Activated naive CD8-positive, alpha-beta T cell (primary cell): ENCODE data around the gene MRS2.
"Not testable (repeated sequence)": the region's sequence is repeated elsewhere in the genome, so short reads cannot be mapped to it uniquely, and the experiment has no call there.

Experiments used
- H3K27ac Mint-ChIP-seq: one replicate; pipeline ENCODE4 v1.8.0; 2021; ENCODE audit warnings: mixed read lengths
- H3K27me3 Mint-ChIP-seq: one replicate; pipeline ENCODE4 v1.8.0; 2021; ENCODE audit warnings: mixed read lengths
- H3K36me3 Mint-ChIP-seq: one replicate; pipeline ENCODE4 v1.8.0; 2021; ENCODE audit warnings: mixed read lengths
- H3K4me1 Mint-ChIP-seq: one replicate; pipeline ENCODE4 v1.8.0; 2021; ENCODE audit warnings: low read depth, mixed read lengths
- H3K4me3 Mint-ChIP-seq: one replicate; pipeline ENCODE4 v1.8.0; 2021; ENCODE audit warnings: mild to moderate bottlenecking, mixed read lengths
- H3K9me3 Mint-ChIP-seq: one replicate; pipeline ENCODE4 v1.8.0; 2021; ENCODE audit warnings: low read depth, mixed read lengths

MRS2 gene

DNA sequence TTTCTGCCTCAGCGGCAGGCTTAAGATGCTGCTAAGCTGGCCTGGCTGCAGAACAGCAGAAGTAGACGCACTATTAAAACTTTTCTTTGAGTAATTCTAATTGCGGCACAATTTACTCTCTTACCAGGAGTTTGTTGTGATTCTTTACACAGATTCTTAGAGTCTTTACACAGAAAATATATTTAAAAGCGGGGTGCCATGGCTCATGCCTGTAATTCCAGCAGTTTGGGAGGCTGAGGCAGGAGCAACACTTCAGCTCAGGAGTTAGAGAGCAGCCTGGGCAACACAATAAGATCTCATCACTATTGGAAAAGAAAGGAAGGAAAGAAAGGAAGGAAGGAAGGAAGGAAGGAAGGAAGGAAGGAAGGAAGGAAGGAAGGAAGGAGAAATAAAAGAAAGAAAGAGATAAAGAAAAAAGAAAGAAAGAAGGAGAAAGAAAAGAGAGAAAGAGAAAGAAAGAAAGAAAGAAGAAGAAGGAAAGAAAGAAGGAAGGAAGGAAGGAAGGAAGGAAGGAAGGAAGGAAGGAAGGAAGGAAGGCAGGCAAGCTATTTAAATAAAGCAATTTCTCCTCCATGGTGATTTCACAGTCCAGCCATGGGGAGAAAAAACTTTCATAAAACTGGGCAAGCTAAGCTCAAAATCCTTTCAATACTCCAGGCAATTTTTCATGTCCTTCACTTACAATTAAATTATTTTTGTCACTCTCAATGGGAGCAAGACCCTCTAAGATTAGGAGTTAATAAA, 21.1 kb upstream of the MRS2 start:
- H3K4me3 Mint-ChIP-seq: no peak overlapping the region
- peaks cover 4% of the 10 kb centered on the region for H3K27me3 Mint-ChIP-seq
- no peaks in the 10 kb centered on the region for H3K36me3 Mint-ChIP-seq
- H3K27ac Mint-ChIP-seq: no peak overlapping the region
- no peaks in the 10 kb centered on the region for H3K4me1 Mint-ChIP-seq
- no peaks in the 10 kb centered on the region for H3K9me3 Mint-ChIP-seq

DNA sequence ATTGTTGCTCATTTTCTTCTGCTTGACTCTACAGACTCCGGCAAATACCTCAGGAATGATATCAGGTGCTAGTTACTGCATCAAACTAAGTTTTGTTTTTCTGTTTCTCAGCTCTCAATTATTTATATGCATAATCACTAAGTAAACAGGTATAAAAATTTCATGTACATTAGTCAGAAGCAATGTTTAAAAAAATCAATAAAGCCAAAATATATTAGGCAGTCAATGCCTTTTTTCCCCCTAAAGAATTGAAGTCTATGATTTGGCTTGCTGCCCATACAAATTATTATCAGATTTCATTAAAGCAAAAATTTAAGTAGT, 20.6 kb upstream of the MRS2 start:
- no peak overlapping the region for H3K27ac Mint-ChIP-seq
- no peaks in the 10 kb centered on the region for H3K4me1 Mint-ChIP-seq
- no peaks in the 10 kb centered on the region for H3K9me3 Mint-ChIP-seq
- peaks cover 4% of the 10 kb centered on the region for H3K27me3 Mint-ChIP-seq
- H3K4me3 Mint-ChIP-seq: no peak overlapping the region
- no peaks in the 10 kb centered on the region for H3K36me3 Mint-ChIP-seq

DNA sequence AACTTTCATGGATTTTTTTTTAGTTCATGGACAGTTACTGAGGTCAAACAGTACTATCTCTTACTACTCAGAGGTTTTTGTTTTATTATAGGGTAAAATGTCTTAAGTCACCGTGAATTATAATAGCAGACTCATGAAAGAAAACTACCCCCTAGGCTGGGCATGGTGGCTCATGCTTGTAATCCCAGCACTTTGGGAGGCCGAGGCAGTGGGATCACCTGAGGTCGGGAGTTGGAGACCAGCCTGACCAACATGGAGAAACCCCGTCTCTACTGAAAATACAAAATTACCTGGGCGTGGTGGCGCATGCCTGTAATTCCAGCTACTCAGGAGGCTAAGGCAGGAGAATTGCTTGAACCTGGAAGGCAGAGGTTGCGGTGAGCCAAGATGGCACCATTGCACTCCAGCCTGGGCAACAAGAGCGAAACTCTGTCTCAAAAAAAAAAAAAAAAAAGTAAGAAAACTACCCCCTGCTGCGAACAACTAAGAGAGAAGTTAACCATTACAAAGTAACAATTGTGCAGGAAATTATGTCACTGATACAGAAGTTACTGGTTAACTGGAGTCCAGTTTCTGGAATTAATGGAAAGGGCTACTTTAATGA, 19.7 kb upstream of the MRS2 start:
- not testable (repeated sequence) for H3K9me3 Mint-ChIP-seq, H3K4me3 Mint-ChIP-seq, H3K27me3 Mint-ChIP-seq, H3K27ac Mint-ChIP-seq, H3K4me1 Mint-ChIP-seq, H3K36me3 Mint-ChIP-seq

DNA sequence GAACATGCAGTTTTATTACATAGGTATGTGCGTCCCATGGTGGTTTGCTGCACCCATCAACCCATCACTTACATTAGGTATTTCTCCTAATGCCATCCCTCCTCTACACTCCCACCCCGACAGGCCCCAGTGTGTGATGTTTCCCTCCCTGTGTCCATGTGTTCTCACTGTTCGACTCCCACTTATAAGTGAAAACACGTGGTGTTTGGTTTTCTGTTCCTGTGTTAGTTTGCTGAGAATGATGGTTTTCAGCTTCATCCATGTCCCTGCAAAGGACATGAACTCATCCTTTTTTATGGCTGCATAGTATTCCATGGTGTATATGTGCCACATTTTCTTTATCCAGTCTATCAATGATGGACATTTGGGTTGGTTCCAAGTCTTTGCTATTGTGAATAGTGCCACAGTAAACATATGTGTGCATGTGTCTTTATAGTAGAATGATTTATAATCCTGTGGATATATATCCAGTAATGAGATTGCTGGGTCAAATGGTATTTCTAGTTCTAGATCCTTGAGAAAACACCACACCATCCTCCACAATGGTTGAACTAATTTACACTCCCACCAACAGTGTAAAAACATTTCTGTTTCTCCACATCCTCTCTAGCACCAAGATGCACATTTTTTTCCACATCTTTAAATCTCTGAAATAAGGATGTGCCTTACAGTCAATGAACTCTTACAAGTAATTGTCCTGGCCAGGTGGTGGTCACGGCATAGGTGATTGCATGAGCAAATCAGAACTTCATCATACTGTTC, 18.2 kb upstream of the MRS2 start:
- H3K27ac Mint-ChIP-seq, H3K9me3 Mint-ChIP-seq, H3K4me3 Mint-ChIP-seq, H3K27me3 Mint-ChIP-seq, H3K36me3 Mint-ChIP-seq, H3K4me1 Mint-ChIP-seq: not testable (repeated sequence)

DNA sequence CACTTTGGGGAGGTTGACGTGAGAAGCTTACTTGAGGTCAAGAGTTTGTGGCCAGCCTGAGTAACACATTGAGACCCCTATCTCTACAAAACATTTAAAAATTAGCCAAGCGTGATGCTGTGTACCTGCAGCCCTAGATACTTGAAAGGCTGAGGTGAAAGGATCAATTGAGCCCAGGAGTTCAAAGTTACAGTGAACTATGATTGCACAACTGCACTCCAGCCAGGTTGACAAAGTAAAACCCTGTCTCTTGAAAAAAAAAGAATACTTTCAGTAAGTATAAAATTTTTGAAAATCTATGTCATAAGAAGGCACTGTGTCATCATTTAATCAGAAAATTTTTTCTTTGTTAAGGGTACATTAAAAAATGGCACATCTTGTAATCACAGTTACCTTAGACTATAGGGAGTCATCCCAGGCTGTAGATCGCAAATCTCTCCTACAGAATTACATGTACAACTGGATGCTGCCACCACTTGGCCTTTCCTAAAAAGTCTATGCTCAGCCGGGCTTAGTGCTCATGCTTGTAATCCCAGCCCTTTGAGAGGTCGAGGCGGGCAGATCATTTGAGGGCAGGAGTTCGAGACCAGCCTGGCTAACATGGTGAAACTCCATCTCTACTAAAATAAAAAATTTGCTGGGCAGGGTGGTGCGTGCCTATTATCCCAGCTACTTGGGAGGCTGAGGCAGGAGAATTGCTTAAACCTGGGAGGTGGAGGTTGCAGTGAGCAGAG, 17.0 kb upstream of the MRS2 start:
- Mint-ChIP-seq H3K9me3 (no peaks in the 10 kb centered on the region), H3K4me3 (no peak overlapping the region), H3K36me3 (no peaks in the 10 kb centered on the region), H3K27ac (no peak overlapping the region), H3K27me3 (peaks cover 10% of the 10 kb centered on the region), H3K4me1 (no peaks in the 10 kb centered on the region)

DNA sequence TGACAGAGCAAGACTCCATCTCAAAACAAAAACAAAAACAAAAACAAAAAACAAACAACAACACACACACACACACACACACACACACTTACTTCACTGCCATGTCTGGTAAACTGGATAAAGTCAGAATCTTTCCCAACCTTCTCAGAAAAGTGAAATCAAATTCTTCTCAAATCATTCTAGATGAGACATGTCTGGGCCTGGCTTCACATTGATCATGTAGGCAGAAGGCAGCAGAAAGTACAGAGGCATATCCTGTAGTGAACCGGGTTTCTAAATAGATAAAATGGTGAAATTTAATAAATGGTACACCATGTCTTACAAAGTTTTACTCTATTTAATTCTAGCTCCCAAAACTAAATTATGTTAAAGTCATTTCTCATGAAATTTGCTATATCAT, 14.9 kb upstream of the MRS2 start:
- no peak overlapping the region for H3K4me3 Mint-ChIP-seq
- no peaks in the 10 kb centered on the region for H3K4me1 Mint-ChIP-seq
- peaks cover 10% of the 10 kb centered on the region for H3K27me3 Mint-ChIP-seq
- no peaks in the 10 kb centered on the region for H3K36me3 Mint-ChIP-seq
- H3K9me3 Mint-ChIP-seq: no peaks in the 10 kb centered on the region
- no peak overlapping the region for H3K27ac Mint-ChIP-seq

DNA sequence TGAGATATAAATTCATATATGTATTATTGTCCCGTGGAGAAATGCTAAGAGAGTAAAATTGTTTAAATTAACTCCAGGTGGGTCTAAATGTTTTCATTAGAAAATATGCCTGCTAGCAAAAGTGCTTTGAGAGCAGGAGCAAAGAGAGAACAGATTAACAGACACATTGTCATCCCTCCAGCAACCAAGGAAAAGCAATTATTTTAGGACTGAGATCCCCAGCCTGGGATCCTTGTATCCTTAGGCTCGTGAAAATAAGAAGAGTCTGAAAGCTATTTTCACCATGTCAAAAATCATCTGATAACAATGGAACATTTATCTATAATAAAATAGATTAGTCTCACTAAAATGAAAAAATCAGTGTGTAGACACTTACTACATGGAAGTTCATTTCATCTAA, 11.5 kb upstream of the MRS2 start:
- Mint-ChIP-seq H3K27ac (no peak overlapping the region), H3K4me1 (no peaks in the 10 kb centered on the region), H3K9me3 (no peaks in the 10 kb centered on the region), H3K36me3 (no peaks in the 10 kb centered on the region), H3K4me3 (no peak overlapping the region), H3K27me3 (peaks cover 8% of the 10 kb centered on the region)

DNA sequence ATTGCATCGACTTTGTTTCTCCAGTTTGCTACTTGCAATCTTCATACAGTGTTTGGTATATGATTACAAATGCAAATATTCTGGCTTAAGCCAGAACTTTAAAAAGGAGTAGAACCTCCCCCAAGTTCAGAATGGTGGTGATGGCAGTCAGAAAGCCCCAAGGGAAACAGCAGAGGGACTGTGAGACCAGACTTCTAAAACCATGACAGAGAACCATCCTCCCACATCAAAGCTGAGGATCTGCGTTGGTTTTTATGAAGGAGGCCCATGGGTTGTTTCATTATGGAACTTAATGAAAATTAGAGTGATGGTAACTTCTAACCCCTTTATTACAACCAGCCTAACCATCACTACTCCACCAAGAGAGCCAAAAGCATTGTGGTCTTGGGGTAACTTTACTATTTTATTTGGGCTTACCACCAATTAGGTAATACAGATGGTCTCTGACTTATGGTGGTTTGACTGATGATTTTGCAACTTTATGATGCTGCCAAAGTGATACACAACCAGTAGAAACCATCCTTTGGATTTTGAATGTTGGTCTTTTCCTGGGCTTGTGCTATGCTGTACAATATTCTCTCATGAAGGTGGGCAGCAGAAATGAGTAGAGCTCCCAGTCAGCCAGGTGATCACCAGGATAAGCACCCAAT, 10.9 kb upstream of the MRS2 start:
- Mint-ChIP-seq H3K27ac (no peak overlapping the region), H3K9me3 (no peaks in the 10 kb centered on the region), H3K36me3 (peaks cover 4% of the 10 kb centered on the region), H3K4me1 (no peaks in the 10 kb centered on the region), H3K27me3 (peaks cover 15% of the 10 kb centered on the region), H3K4me3 (no peak overlapping the region)

DNA sequence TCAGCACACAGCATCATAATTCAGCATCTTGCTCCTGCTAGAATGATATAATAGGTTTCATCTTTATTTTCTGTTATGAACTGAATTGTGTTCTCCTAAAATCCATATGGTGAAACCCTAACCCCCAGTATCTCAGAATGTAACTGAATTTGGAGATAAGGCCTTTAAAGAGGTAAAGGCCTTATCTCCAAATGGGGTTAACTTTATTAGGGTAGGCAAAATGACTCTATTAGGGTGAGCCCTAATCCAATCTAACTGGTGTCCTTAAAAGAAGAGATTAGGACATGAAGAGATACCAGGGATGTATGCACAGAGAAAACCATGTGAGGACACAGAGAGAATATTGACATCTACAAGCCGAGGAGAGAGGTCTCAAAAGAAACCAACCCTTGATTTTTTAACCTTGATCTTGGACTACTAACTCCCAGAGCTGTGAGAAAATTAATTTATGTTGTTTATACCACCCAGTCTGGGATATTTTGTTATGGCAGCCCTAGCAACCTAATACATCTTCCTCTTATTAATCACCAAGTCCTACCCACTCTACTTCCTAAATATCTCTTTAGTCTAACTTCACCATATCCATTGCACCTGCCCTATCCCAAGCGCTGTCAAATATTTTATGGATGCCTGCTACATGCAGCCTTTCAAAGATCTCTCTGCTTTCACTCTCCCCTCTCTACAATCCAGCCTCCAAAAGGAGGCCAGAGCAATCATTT, 8.5 kb upstream of the MRS2 start:
- H3K4me3 Mint-ChIP-seq: no peak overlapping the region
- H3K36me3 Mint-ChIP-seq: peaks cover 4% of the 10 kb centered on the region
- H3K9me3 Mint-ChIP-seq: no peaks in the 10 kb centered on the region
- H3K4me1 Mint-ChIP-seq: no peaks in the 10 kb centered on the region
- H3K27me3 Mint-ChIP-seq: peaks cover 20% of the 10 kb centered on the region
- H3K27ac Mint-ChIP-seq: no peak overlapping the region

DNA sequence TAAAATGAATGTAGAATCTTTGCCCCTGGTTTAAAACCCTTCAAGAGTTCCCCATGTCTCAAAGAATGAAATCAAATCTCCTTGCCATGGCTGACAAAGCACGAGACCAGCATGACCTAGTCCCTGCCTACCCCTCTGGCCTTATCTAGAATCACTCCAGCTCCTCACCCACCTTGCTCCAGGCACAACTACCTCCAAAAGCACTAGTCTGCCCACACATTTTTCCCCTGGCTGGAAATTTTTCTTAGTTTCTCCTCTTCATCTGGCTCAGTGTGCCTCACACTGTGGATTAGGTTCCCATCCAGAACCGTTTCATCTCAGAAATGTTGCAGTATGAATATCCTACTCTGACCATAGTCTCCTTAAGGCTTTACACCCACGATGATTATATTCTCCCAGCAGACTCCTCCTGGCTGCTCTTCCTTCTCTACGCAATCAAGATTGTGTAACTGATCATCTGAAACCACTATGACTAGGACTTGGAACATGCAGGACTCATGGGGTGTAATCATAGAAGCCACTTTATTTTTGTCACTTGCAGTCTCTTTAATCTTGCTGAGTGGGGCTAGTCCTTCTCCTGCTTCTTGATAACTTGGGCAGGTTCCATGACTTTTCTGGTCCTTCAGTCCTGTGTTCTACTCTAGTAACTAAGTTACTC, 7.8 kb upstream of the MRS2 start:
- H3K27ac Mint-ChIP-seq: no peak overlapping the region
- no peaks in the 10 kb centered on the region for H3K9me3 Mint-ChIP-seq
- H3K4me1 Mint-ChIP-seq: no peaks in the 10 kb centered on the region
- H3K36me3 Mint-ChIP-seq: peaks cover 4% of the 10 kb centered on the region
- H3K27me3 Mint-ChIP-seq: peaks cover 27% of the 10 kb centered on the region
- no peak overlapping the region for H3K4me3 Mint-ChIP-seq

DNA sequence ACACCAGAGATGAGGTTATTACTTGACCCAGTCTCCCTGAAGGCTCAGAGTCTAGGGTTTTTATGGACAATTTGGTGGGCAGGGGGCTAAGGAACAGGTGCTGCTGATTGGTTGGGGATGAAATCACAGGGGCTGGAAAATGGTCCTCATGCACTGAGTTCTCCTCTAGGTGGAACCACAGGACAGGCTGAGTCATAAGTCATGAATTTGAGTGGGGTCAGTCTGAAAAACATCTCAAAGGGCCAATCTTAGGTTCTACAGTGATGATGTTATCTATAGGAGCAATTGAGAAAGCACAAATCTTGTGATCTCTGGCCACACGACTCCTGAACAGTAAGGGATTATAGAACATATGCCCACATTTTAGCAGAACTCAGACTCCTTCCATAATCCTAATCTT, 5.9 kb upstream of the MRS2 start:
- Mint-ChIP-seq H3K36me3 (peaks cover 4% of the 10 kb centered on the region), H3K4me1 (no peaks in the 10 kb centered on the region), H3K4me3 (no peak overlapping the region), H3K27me3 (peaks cover 32% of the 10 kb centered on the region), H3K9me3 (no peaks in the 10 kb centered on the region), H3K27ac (no peak overlapping the region)

DNA sequence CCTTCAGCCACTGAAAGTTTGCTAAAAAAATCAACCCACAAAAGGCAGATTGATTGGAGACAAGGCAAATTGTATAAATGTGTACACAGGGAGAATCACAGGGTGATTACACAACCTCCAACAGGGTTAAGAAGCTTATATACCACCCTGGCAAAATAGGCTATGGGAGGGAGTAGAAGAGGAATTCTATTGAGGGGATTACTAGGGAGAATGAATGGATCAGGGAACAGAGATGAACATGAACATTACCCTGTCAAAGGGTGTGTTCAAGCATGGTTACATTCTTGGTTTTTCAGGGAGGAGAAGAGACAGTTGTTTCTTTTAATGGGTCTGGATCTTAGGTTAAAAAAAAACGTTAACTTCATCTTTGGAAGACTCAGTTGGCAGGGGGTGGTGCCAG, 5.1 kb upstream of the MRS2 start:
- H3K27ac Mint-ChIP-seq: no peak overlapping the region
- peaks cover 2% of the 10 kb centered on the region for H3K4me1 Mint-ChIP-seq
- H3K9me3 Mint-ChIP-seq: no peaks in the 10 kb centered on the region
- H3K36me3 Mint-ChIP-seq: peaks cover 4% of the 10 kb centered on the region
- no peak overlapping the region for H3K4me3 Mint-ChIP-seq
- peaks cover 32% of the 10 kb centered on the region for H3K27me3 Mint-ChIP-seq

DNA sequence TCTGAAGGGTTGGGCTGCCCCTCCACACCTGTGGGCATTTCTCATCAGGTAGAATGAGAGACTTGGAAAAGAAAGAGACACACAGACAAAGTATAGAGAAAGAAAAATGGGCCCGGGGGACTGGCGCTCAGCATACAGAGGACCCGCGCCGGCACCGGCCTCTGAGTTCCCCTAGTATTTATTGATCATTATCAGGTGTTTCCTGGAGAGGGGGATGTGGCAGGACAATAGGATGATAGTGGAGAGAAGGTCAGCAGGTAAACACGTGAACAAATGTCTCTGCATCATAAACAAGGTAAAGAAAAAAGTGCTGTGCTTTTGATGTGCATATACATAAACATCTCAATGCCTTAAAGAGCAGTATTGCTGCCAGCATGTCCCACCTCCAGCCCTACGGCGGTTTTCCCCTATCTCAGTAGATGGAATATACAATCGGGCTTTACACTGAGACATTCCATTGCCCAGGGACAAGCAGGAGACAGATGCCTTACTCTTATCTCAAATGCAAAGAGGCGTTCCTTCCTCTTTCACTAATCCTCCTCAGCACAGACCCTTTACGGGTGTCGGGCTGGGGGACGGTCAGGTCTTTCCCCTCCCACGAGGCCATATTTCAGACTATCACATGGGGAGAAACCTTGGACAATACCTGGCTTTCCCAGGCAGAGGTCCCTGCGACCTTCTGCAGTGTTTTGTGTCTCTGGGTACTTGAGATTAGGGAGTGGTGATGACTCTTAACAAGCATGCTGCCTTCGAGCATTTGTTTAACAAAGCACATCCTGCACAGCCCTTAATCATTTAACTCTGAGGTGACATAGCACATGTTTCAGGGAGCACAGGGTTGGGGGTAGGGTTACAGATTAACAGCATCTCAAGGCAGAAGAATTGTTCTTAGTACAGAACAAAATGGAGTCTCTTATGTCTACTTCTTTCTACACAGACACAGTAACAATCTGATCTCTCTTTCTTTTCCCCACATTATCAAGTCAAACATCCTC, 2.4 kb upstream of the MRS2 start:
- peaks cover 20% of the 10 kb centered on the region for H3K4me1 Mint-ChIP-seq
- H3K36me3 Mint-ChIP-seq, H3K27ac Mint-ChIP-seq, H3K4me3 Mint-ChIP-seq, H3K9me3 Mint-ChIP-seq: not testable (repeated sequence)
- H3K27me3 Mint-ChIP-seq: peaks cover 32% of the 10 kb centered on the region
